K562 (cell line): ENCODE results near the gene ZNF547. TPM values are rescaled to one million over a fixed set of nuclear protein-coding genes. Genes with fewer than 3 reads are reported as not detected.

Experiments
- ATF1 ChIP-seq, 2 experiments: fragments of 450-650 bp in 1 of 2; IDR thresholded peaks; 2 replicates each; pipeline ENCODE4 v1.6.1; 2016; ENCODE audit warnings: missing compliant biosample characterization in 1 of 2, missing genetic modification characterization in 1 of 2
- CHD2 ChIP-seq: IDR thresholded peaks from 2 replicates; pipeline ENCODE4 v1.6.1; 2011; ENCODE audit warnings: low read depth, low read length
- DNMT1 ChIP-seq: fragments of 450-650 bp; IDR thresholded peaks from 2 replicates; pipeline ENCODE4 v1.6.1; 2016; ENCODE audit warnings: antibody characterized with exemption, mild to moderate bottlenecking
- ESRRB ChIP-seq: fragments of 250-450 bp; sonication (Bioruptor Pico); IDR thresholded peaks from 2 replicates; pipeline ENCODE4 v1.5.0; 2020; ENCODE audit warnings: mild to moderate bottlenecking, moderate library complexity, borderline replicate concordance
- HCFC1 ChIP-seq: IDR thresholded peaks from 2 replicates; pipeline ENCODE4 v1.6.1; 2012; ENCODE audit warnings: low read depth, low read length, improper control_type of control experiment
- MTA3 ChIP-seq: fragments of 450-650 bp; formaldehyde crosslinking; IDR thresholded peaks from 2 replicates; pipeline ENCODE4 v1.6.1; 2017; ENCODE audit warnings: mild to moderate bottlenecking, borderline replicate concordance
- NFATC3 ChIP-seq: fragments of 450-650 bp; IDR thresholded peaks from 2 replicates; pipeline ENCODE4 v1.6.1; 2017; ENCODE audit warnings: mild to moderate bottlenecking
- POLR2G ChIP-seq: fragments of 200-400 bp; formaldehyde crosslinking; IDR thresholded peaks from 2 replicates; pipeline ENCODE4 v1.6.1; 2017; ENCODE audit warnings: low read depth, mild to moderate bottlenecking, antibody characterized with exemption, low read length, moderate library complexity
- RBM25 ChIP-seq: fragments of 200-400 bp; formaldehyde crosslinking; IDR thresholded peaks from 2 replicates; pipeline ENCODE4 v1.6.1; 2018; ENCODE audit warnings: low read length, low read depth, moderate library complexity; ENCODE audit not compliant: severe bottlenecking
- SNRNP70 ChIP-seq: fragments of 200-400 bp; formaldehyde crosslinking; optimal IDR thresholded peaks from 2 replicates; pipeline ENCODE3; 2017; ENCODE audit warnings: low read depth, low read length
- polyA plus RNA-seq, 8 experiments: library from polyadenylated mRNA; depleted of rRNA in 4 of 8; stranded (reverse) in 5 of 8; unstranded in 3 of 8; fragments of >200 nt; fragmentation: Nextera tagmentation in 2 of 8; fragmentation: Illumina TruSeq in 1 of 8; extraction: Ambion mirVana in 2 of 8; extraction: Trizol in 1 of 8; gene quantifications; 2 replicates each; pipeline versions ENCODE4 v1.2.1 to v1.2.3, GENCODE V29; 2011 to 2014; ENCODE audit warnings: inconsistent platforms in 1 of 8, missing spikeins in 1 of 8
- total RNA-seq, 7 experiments: library from RNA; depleted of rRNA in 6 of 7; stranded (reverse); fragments of >200 nt in 6 of 7; fragmentation: Illumina TruSeq in 2 of 7; extraction: Trizol in 2 of 7; gene quantifications; 2 replicates each; pipeline versions ENCODE4 v1.2.1 to v1.2.3, GENCODE V29; 2011 to 2021; ENCODE audit warnings: low replicate concordance in 1 of 7
- TF ChIP-seq, protein P1 (sequence below): fragments of 200-800 bp; sonication (Bioruptor generic); IDR thresholded peaks from 2 replicates; pipeline ENCODE4 v1.6.1; 2017; ENCODE audit warnings: missing genetic modification characterization, missing compliant biosample characterization
- TF ChIP-seq, protein P2 (sequence below): fragments of 450-650 bp; formaldehyde crosslinking; conservative IDR thresholded peaks from 2 replicates; pipeline ENCODE4 v1.4.0; 2022; ENCODE audit warnings: mild to moderate bottlenecking, missing genetic modification characterization
- TF ChIP-seq, protein P3 (sequence below), 2 experiments: IDR thresholded peaks; 2 replicates each; pipeline ENCODE4 v1.6.1; 2011; ENCODE audit warnings: borderline replicate concordance in 1 of 2, control low read depth in 1 of 2, low read depth in 1 of 2, low read length in 1 of 2, mild to moderate bottlenecking in 1 of 2, mixed read lengths in 1 of 2, moderate library complexity in 1 of 2; ENCODE audit not compliant: insufficient read depth in 1 of 2, insufficient read length in 1 of 2, poor library complexity in 1 of 2, severe bottlenecking in 1 of 2; ENCODE audit errors: extremely low read depth in 1 of 2
- TF ChIP-seq, protein P4 (sequence below): fragments of 450-650 bp; IDR thresholded peaks from 2 replicates; pipeline ENCODE4 v1.6.1; 2016; ENCODE audit warnings: mild to moderate bottlenecking

Gene ZNF547
- total and polyA plus RNA-seq, 9 of the 15 experiments (the other 6 are each of a cell fraction or from before 2014, with no cell fraction given): 0.03 to 0.96 (median 0.30) TPM

DNA sequence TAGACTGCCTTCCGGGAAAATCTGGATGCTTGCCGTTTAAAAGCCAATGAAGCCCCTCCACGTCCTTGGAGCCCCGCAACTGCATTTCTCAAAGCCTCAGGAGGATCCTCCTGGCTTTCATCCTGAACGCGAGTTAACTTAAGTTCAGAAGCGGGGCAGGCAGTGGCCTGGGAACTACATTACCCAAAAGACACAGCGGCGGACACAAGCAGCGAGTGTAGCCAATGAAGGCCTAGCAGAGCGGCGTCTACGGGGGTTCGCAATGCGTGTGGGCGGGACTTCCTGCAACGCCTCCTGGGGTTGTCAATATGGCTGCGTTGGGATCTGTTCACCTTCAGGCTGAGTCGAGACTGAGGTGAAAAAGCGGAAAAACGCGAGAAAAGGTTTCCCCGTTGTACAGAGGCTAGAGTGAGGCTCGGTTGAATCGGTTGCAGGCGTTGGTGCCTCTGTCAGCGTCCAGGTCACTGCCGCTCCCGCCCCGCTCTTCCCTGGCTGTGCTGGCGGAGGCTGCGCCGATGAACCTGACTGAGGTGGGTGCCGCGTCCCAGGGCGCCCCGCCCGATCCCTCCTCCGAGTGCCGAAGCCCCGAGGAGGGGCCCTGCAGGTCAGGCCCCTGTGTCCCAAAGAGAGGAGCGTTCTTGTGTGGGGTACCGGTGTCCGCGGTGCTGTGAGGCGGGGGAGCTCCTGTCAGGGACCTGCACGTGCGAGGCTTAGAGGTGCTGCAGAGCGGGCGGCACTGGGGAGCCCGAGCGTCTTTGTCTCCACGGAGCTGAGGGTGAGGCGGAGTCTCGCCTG is 47.7 kb downstream of the ZNF547 start, which contains the start of gene ZNF17 (continued):
- peak; percentile 27; the same call in 1 of the 2 replicates for TF ChIP-seq ATF1 (CRISPR knock-in tag; IDR thresholded peaks at IDR 0.05)
- peak; percentile 94 for TF ChIP-seq ATF1 (tag; IDR thresholded peaks at IDR 0.05)
- TF ChIP-seq HCFC1: peak; percentile 96
- TF ChIP-seq, protein P1, sequence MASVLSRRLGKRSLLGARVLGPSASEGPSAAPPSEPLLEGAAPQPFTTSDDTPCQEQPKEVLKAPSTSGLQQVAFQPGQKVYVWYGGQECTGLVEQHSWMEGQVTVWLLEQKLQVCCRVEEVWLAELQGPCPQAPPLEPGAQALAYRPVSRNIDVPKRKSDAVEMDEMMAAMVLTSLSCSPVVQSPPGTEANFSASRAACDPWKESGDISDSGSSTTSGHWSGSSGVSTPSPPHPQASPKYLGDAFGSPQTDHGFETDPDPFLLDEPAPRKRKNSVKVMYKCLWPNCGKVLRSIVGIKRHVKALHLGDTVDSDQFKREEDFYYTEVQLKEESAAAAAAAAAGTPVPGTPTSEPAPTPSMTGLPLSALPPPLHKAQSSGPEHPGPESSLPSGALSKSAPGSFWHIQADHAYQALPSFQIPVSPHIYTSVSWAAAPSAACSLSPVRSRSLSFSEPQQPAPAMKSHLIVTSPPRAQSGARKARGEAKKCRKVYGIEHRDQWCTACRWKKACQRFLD (CRISPR knock-in tag): no peak
- TF ChIP-seq, protein P2, sequence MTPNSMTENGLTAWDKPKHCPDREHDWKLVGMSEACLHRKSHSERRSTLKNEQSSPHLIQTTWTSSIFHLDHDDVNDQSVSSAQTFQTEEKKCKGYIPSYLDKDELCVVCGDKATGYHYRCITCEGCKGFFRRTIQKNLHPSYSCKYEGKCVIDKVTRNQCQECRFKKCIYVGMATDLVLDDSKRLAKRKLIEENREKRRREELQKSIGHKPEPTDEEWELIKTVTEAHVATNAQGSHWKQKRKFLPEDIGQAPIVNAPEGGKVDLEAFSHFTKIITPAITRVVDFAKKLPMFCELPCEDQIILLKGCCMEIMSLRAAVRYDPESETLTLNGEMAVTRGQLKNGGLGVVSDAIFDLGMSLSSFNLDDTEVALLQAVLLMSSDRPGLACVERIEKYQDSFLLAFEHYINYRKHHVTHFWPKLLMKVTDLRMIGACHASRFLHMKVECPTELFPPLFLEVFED (CRISPR knock-in tag): no peak
- no peak for TF ChIP-seq SNRNP70
- TF ChIP-seq, protein P3, sequence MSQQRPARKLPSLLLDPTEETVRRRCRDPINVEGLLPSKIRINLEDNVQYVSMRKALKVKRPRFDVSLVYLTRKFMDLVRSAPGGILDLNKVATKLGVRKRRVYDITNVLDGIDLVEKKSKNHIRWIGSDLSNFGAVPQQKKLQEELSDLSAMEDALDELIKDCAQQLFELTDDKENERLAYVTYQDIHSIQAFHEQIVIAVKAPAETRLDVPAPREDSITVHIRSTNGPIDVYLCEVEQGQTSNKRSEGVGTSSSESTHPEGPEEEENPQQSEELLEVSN (IDR thresholded peaks at IDR 0.05; ENCODE audit: borderline replicate concordance in 1 of 2, extremely low read depth in 1 of 2, insufficient read depth in 1 of 2, insufficient read length in 1 of 2, low read depth in 1 of 2, low read length in 1 of 2, poor library complexity in 1 of 2, severe bottlenecking in 1 of 2): peak in 1 of 2 experiments; percentile 36
- peak; percentile 65 for TF ChIP-seq POLR2G
- TF ChIP-seq, protein P4, sequence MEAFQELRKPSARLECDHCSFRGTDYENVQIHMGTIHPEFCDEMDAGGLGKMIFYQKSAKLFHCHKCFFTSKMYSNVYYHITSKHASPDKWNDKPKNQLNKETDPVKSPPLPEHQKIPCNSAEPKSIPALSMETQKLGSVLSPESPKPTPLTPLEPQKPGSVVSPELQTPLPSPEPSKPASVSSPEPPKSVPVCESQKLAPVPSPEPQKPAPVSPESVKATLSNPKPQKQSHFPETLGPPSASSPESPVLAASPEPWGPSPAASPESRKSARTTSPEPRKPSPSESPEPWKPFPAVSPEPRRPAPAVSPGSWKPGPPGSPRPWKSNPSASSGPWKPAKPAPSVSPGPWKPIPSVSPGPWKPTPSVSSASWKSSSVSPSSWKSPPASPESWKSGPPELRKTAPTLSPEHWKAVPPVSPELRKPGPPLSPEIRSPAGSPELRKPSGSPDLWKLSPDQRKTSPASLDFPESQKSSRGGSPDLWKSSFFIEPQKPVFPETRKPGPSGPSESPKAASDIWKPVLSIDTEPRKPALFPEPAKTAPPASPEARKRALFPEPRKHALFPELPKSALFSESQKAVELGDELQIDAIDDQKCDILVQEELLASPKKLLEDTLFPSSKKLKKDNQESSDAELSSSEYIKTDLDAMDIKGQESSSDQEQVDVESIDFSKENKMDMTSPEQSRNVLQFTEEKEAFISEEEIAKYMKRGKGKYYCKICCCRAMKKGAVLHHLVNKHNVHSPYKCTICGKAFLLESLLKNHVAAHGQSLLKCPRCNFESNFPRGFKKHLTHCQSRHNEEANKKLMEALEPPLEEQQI: no peak
- no peak for TF ChIP-seq CHD2
- TF ChIP-seq RBM25: peak; percentile 49
- TF ChIP-seq NFATC3: no peak
- TF ChIP-seq DNMT1: no peak
- TF ChIP-seq ESRRB (CRISPR knock-in tag): no peak
- peak; percentile 49; the same call in 1 of the 2 replicates for TF ChIP-seq MTA3
